Activated naive CD4-positive, alpha-beta T cell treated with anti-CD3 and anti-CD28 coated beads, Interleukin-2, amount 50 U/mL, for 72 hours (primary cell): ENCODE data around the gene HBA2. TPM values are rescaled to one million over a fixed set of nuclear protein-coding genes. Genes with fewer than 3 reads are reported as not detected.
"Not testable (repeated sequence)": the region's sequence is repeated elsewhere in the genome, so short reads cannot be mapped to it uniquely, and the experiment has no call there.

Experiments used
- ATAC-seq, 2 donors: fragments of 150-1000 bp; cut with Tn5 transposase; 2 replicates each; pipeline ENCODE4 v1.10.0; 2021; ENCODE audit warnings: mild to moderate bottlenecking in 2 of 2, moderate library complexity in 2 of 2
- DNase-seq, 2 donors: peaks; one replicate each; pipeline ENCODE4 v3.0.0; 2021 to 2022; ENCODE audit warnings: low spot score in 2 of 2
- H3K27ac Mint-ChIP-seq, 2 donors: one replicate each; pipeline ENCODE4 v1.8.0; 2022; ENCODE audit warnings: mild to moderate bottlenecking in 2 of 2, mixed read lengths in 2 of 2
- H3K36me3 Mint-ChIP-seq, 2 donors: one replicate each; pipeline ENCODE4 v1.8.0; 2022; ENCODE audit warnings: mixed read lengths in 2 of 2
- H3K9me3 Mint-ChIP-seq, 2 donors: one replicate each; pipeline ENCODE4 v1.8.0; 2022; ENCODE audit warnings: mixed read lengths in 2 of 2
- total RNA-seq, 2 donors: library from RNA; stranded (reverse); gene quantifications; one replicate each; pipeline ENCODE4 v1.2.3, GENCODE V29; 2022

Gene HBA2
- total RNA-seq, 2 donors from 2014 or later = not detected

- no peak overlapping the region for H3K27ac Mint-ChIP-seq
- ATAC-seq = no peak
- no peaks in the 10 kb centered on the region for H3K9me3 Mint-ChIP-seq
- DNase-seq = no peak
- H3K36me3 Mint-ChIP-seq = no peaks in the 10 kb centered on the region
Observed at GRCh38 chr16:166375-167121, 6.1 kb upstream of the HBA2 start.

- Mint-ChIP-seq H3K36me3 (no peaks in the 10 kb centered on the region), H3K27ac (no peak overlapping the region)
Observed at GRCh38 chr16:167122-167690, 5.5 kb upstream of the HBA2 start.

GRCh38 chr16:168424-168823 is 4.3 kb upstream of the HBA2 start:
- DNase-seq (no peak), ATAC-seq (no peak)
- H3K9me3 Mint-ChIP-seq = no peaks in the 10 kb centered on the region
- no peak overlapping the region for H3K27ac Mint-ChIP-seq
- no peaks in the 10 kb centered on the region for H3K36me3 Mint-ChIP-seq

More at GRCh38 chr16:167122-167690, 5.5 kb upstream of the HBA2 start:
- ATAC-seq = no peak
- H3K9me3 Mint-ChIP-seq = no peaks in the 10 kb centered on the region
- no peak for DNase-seq

- ATAC-seq (no peak), DNase-seq (no peak)
- Mint-ChIP-seq H3K9me3 (no peaks in the 10 kb centered on the region), H3K27ac (no peak overlapping the region), H3K36me3 (no peaks in the 10 kb centered on the region)
Observed at GRCh38 chr16:169014-169413, 3.7 kb upstream of the HBA2 start.

GRCh38 chr16:170088-170507 is 2.6 kb upstream of the HBA2 start:
- DNase-seq, H3K36me3 Mint-ChIP-seq, H3K27ac Mint-ChIP-seq, ATAC-seq, H3K9me3 Mint-ChIP-seq: not testable (repeated sequence)

GRCh38 chr16:170788-171187 is 1.9 kb upstream of the HBA2 start:
- no peaks in the 10 kb centered on the region for H3K9me3 Mint-ChIP-seq
- DNase-seq (no peak), ATAC-seq (no peak)
- H3K36me3 Mint-ChIP-seq = no peaks in the 10 kb centered on the region
- no peak overlapping the region for H3K27ac Mint-ChIP-seq

- H3K9me3 Mint-ChIP-seq, H3K36me3 Mint-ChIP-seq, ATAC-seq, DNase-seq, H3K27ac Mint-ChIP-seq: not testable (repeated sequence)
Observed at GRCh38 chr16:173211-173854, 657 bp downstream of the HBA2 start.

GRCh38 chr16:173928-174769 is 1.5 kb downstream of the HBA2 start:
- not testable (repeated sequence) for H3K36me3 Mint-ChIP-seq, H3K9me3 Mint-ChIP-seq, ATAC-seq, DNase-seq, H3K27ac Mint-ChIP-seq

- Mint-ChIP-seq H3K9me3 (no peaks in the 10 kb centered on the region), H3K27ac (no peak overlapping the region), H3K36me3 (no peaks in the 10 kb centered on the region)
- DNase-seq (no peak), ATAC-seq (no peak)
Observed at GRCh38 chr16:175011-175949, 2.6 kb downstream of the HBA2 start.

GRCh38 chr16:176006-176405 is 3.3 kb downstream of the HBA2 start:
- H3K36me3 Mint-ChIP-seq, DNase-seq, H3K27ac Mint-ChIP-seq, H3K9me3 Mint-ChIP-seq: not testable (repeated sequence)
- peak in 1 of 2 donors; percentile 2 for ATAC-seq

- ATAC-seq = peak in 1 of 2 donors; percentile 59
- not testable (repeated sequence) for DNase-seq, H3K9me3 Mint-ChIP-seq, H3K36me3 Mint-ChIP-seq, H3K27ac Mint-ChIP-seq
Observed at GRCh38 chr16:176477-177382, 4.1 kb downstream of the HBA2 start, which contains the start of gene HBA1. HBA1 (plus strand) TSS chr16:176680; CDS start chr16:176717, 37 bp downstream.

- Mint-ChIP-seq H3K27ac (no peak overlapping the region), H3K9me3 (no peaks in the 10 kb centered on the region)
- ATAC-seq = no peak
Observed at GRCh38 chr16:177394-177822, 4.7 kb downstream of the HBA2 start.

GRCh38 chr16:177981-178667 is 5.4 kb downstream of the HBA2 start:
- ATAC-seq = no peak
- no peaks in the 10 kb centered on the region for H3K9me3 Mint-ChIP-seq
- DNase-seq = no peak
- no peak overlapping the region for H3K27ac Mint-ChIP-seq
- no peaks in the 10 kb centered on the region for H3K36me3 Mint-ChIP-seq

More at GRCh38 chr16:177394-177822, 4.7 kb downstream of the HBA2 start:
- no peaks in the 10 kb centered on the region for H3K36me3 Mint-ChIP-seq
- no peak for DNase-seq

GRCh38 chr16:178668-179015 is 6.0 kb downstream of the HBA2 start:
- DNase-seq (no peak), ATAC-seq (no peak)
- H3K27ac Mint-ChIP-seq = no peak overlapping the region
- H3K9me3 Mint-ChIP-seq = no peaks in the 10 kb centered on the region
- H3K36me3 Mint-ChIP-seq = no peaks in the 10 kb centered on the region
